IMR-90 (cell line): Measurements from ENCODE around the gene NFATC1. TPM values are rescaled to one million over a fixed set of nuclear protein-coding genes. Genes with fewer than 3 reads are reported as not detected.

Source experiments
- ATAC-seq: fragments of 200-7000 bp; cut with Tn5 transposase; 2 replicates; pipeline ENCODE4 v1.9.1; 2020; ENCODE audit warnings: low read depth, mild to moderate bottlenecking, moderate library complexity
- BruUV-seq: library from RNA; stranded (reverse); fragments of 400-500 nt; replicated peaks from 2 replicates; lab custom pipeline; 2021; lab: Mats Ljungman, UMichigan
- CTCF ChIA-PET: fragments of 300-600 bp; formaldehyde crosslinking; extraction: SDS; loops from one replicate; lab custom pipeline; 2021; ENCODE audit warnings: antibody characterized with exemption; lab: Yijun Ruan, JAX
- POLR2A ChIA-PET: fragments of 300-600 bp; sonication (Branson Sonifier 250); formaldehyde crosslinking; loops from one replicate; lab custom pipeline; 2022; ENCODE audit warnings: antibody characterized with exemption; ENCODE audit not compliant: unreplicated experiment; lab: Charles Lee
- DNase-seq: peaks from one replicate; pipeline ENCODE4 v3.0.0; 2013
- H2AFZ ChIP-seq: replicated peaks from 2 replicates; pipeline ENCODE3; 2013; ENCODE audit warnings: low read length, mild to moderate bottlenecking; ENCODE audit not compliant: poor library complexity
- H2AK5ac ChIP-seq: 2 replicates; pipeline ENCODE4 v1.6.1; 2013; ENCODE audit warnings: low read depth, low read length, inconsistent platforms
- H2AK9ac ChIP-seq: replicated peaks from 2 replicates; pipeline ENCODE3; 2013; ENCODE audit warnings: mild to moderate bottlenecking, low read depth, low read length, moderate library complexity; ENCODE audit not compliant: poor library complexity
- H2BK120ac ChIP-seq: 2 replicates; pipeline ENCODE4 v1.6.1; 2013; ENCODE audit warnings: low read depth, low read length, inconsistent platforms
- H2BK15ac ChIP-seq: 3 replicates; pipeline ENCODE4 v1.6.1; 2013; ENCODE audit warnings: low read depth, low read length, inconsistent platforms
- H2BK20ac ChIP-seq: 2 replicates; pipeline ENCODE4 v1.6.1; 2013; ENCODE audit warnings: low read depth, mild to moderate bottlenecking, inconsistent platforms, low read length, moderate library complexity
- H2BK5ac ChIP-seq: 2 replicates; pipeline ENCODE4 v1.6.1; 2013; ENCODE audit warnings: mild to moderate bottlenecking, low read depth, low read length, inconsistent platforms; ENCODE audit not compliant: poor library complexity, severe bottlenecking
- H3K14ac ChIP-seq: replicated peaks from 2 replicates; pipeline ENCODE4 v1.6.1; 2013; ENCODE audit warnings: low read depth, low read length, inconsistent platforms
- H3K18ac ChIP-seq: 2 replicates; pipeline ENCODE4 v1.6.1; 2013; ENCODE audit warnings: low read depth, low read length, control low read depth
- H3K23ac ChIP-seq: 2 replicates; pipeline ENCODE4 v1.6.1; 2013; ENCODE audit warnings: low read depth, low read length, inconsistent platforms
- H3K27ac ChIP-seq: 2 replicates; pipeline ENCODE4 v1.5.1; 2013; ENCODE audit warnings: mild to moderate bottlenecking, control low read depth, low read length; ENCODE audit not compliant: insufficient read depth
- H3K27me3 ChIP-seq: 2 replicates; pipeline ENCODE4 v1.6.1; 2013; ENCODE audit warnings: low read length; ENCODE audit not compliant: control insufficient read depth, insufficient read depth
- H3K36me3 ChIP-seq: 2 replicates; pipeline ENCODE4 v1.6.1; 2013; ENCODE audit warnings: low read length, mixed read lengths; ENCODE audit not compliant: control insufficient read depth, insufficient read depth
- H3K4ac ChIP-seq: 2 replicates; pipeline ENCODE4 v1.6.1; 2013; ENCODE audit warnings: low read depth, low read length, inconsistent platforms
- H3K4me1 ChIP-seq: 2 replicates; pipeline ENCODE4 v1.6.1; 2013; ENCODE audit warnings: low read length, mixed read lengths; ENCODE audit not compliant: control insufficient read depth, insufficient read depth
- H3K4me2 ChIP-seq: 2 replicates; pipeline ENCODE4 v1.6.1; 2013; ENCODE audit warnings: low read depth, mild to moderate bottlenecking, control low read depth, low read length, moderate library complexity
- H3K4me3 ChIP-seq: 2 replicates; pipeline ENCODE4 v1.5.1; 2013; ENCODE audit warnings: low read depth, mild to moderate bottlenecking, control low read depth, low read length, moderate library complexity; ENCODE audit not compliant: insufficient read depth
- H3K56ac ChIP-seq: 2 replicates; pipeline ENCODE4 v1.6.1; 2013; ENCODE audit warnings: low read length, inconsistent platforms; ENCODE audit not compliant: insufficient read depth; ENCODE audit errors: extremely low read depth
- H3K79me1 ChIP-seq, 2 experiments: 2 replicates each; pipeline ENCODE4 v1.6.1; 2013; ENCODE audit warnings: low read length in 2 of 2, inconsistent platforms in 1 of 2, low read depth in 1 of 2
- H3K9ac ChIP-seq: 2 replicates; pipeline ENCODE4 v1.6.1; 2013; ENCODE audit warnings: low read depth, low read length, control low read depth
- H3K9me1 ChIP-seq: 2 replicates; pipeline ENCODE4 v1.6.1; 2013; ENCODE audit warnings: low read length, inconsistent platforms; ENCODE audit not compliant: insufficient read depth
- H3K9me3 ChIP-seq: 2 replicates; pipeline ENCODE4 v1.6.1; 2013; ENCODE audit warnings: low read length; ENCODE audit not compliant: control insufficient read depth, insufficient read depth
- H4K20me1 ChIP-seq: 2 replicates; pipeline ENCODE4 v1.6.1; 2013; ENCODE audit warnings: low read length, inconsistent platforms; ENCODE audit not compliant: insufficient read depth
- H4K5ac ChIP-seq: 2 replicates; pipeline ENCODE4 v1.6.1; 2013; ENCODE audit warnings: mild to moderate bottlenecking, low read depth, low read length, control low read depth
- H4K8ac ChIP-seq, 2 experiments: 2 replicates each; pipeline ENCODE4 v1.6.1; 2013; ENCODE audit warnings: low read depth in 2 of 2, low read length in 2 of 2, control low read depth in 1 of 2, inconsistent platforms in 1 of 2
- H4K91ac ChIP-seq: 2 replicates; pipeline ENCODE4 v1.6.1; 2013; ENCODE audit warnings: low read depth, low read length, inconsistent platforms; ENCODE audit not compliant: insufficient read depth
- BHLHE40 ChIP-seq: fragments of 150-350 bp; IDR thresholded peaks from 2 replicates; pipeline ENCODE4 v1.6.1; 2016; ENCODE audit warnings: mild to moderate bottlenecking, low read depth, low read length
- CEBPB ChIP-seq: IDR thresholded peaks from 2 replicates; pipeline ENCODE4 v1.6.1; 2012; ENCODE audit warnings: low read depth, low read length, improper control_type of control experiment
- FOS ChIP-seq: fragments of 150-350 bp; IDR thresholded peaks from 2 replicates; pipeline ENCODE4 v1.6.1; 2016; ENCODE audit warnings: low read depth, low read length
- MXI1 ChIP-seq: IDR thresholded peaks from 2 replicates; pipeline ENCODE4 v1.6.1; 2012; ENCODE audit warnings: low read depth, mild to moderate bottlenecking, low read length, moderate library complexity, borderline replicate concordance
- NFE2L2 ChIP-seq: fragments of 150-350 bp; IDR thresholded peaks from 2 replicates; pipeline ENCODE4 v1.6.1; 2016; ENCODE audit warnings: low read depth, mild to moderate bottlenecking, low read length
- RFX5 ChIP-seq: IDR thresholded peaks from 2 replicates; pipeline ENCODE4 v1.8.0; 2012; ENCODE audit warnings: low read depth, mild to moderate bottlenecking, low read length, moderate library complexity
- USF2 ChIP-seq: fragments of 150-350 bp; IDR thresholded peaks from 2 replicates; pipeline ENCODE4 v1.6.1; 2017; ENCODE audit warnings: mild to moderate bottlenecking, antibody characterized with exemption, low read length, low read depth
- WGBS, 2 experiments: methylation state at CpG; one replicate each; pipeline versions ENCODE4 v1.1.5 to v1.1.7; 2013; ENCODE audit warnings: missing lambda C conversion rate in 2 of 2; ENCODE audit not compliant: insufficient read length in 1 of 2; ENCODE audit errors: extremely low coverage in 2 of 2; 5-methylcytosine and 5-hydroxymethylcytosine counted together
- dilution Hi-C: fragments of 300-500 bp; cut with HindIII; formaldehyde crosslinking; loops from one replicate; pipeline ENCODE4 v1.14.3; 2018; ENCODE audit warnings: low sequenced_read_pairs; ENCODE audit not compliant: unreplicated experiment
- in situ Hi-C: fragments of 300-500 bp; cut with MboI; formaldehyde crosslinking; loops from 3 replicates; pipeline ENCODE4 v1.14.3; 2019; ENCODE audit warnings: low sequenced_read_pairs, inconsistent platforms, mixed read lengths
- intact Hi-C: fragments of 100-400 bp; cut with micrococcal nuclease; formaldehyde crosslinking; loops from 2 replicates; pipeline ENCODE4 v1.10.0; 2022
- polyA plus RNA-seq, 3 experiments: library from polyadenylated mRNA; depleted of rRNA; stranded (reverse); fragments of >200 nt; gene quantifications; 2 replicates each; pipeline ENCODE4 v1.2.3, GENCODE V29; 2012; ENCODE audit warnings: low replicate concordance in 1 of 3
- total RNA-seq: library from RNA; depleted of rRNA; stranded (reverse); fragments of >200 nt; gene quantifications from 2 replicates; pipeline ENCODE4 v1.2.3, GENCODE V29; 2012
- TF ChIP-seq, protein P1 (sequence below): fragments of 150-350 bp; IDR thresholded peaks from 2 replicates; pipeline ENCODE4 v1.6.1; 2016; ENCODE audit warnings: low read depth, mild to moderate bottlenecking, low read length, moderate library complexity, borderline replicate concordance

Gene NFATC1
- total and polyA plus RNA-seq, 2 of the 4 experiments (the other 2 are of a cell fraction): 0.36 to 1.8 TPM

GRCh38 chr18:79546781-79547272, 151.1 kb downstream of the NFATC1 start:
- H2AFZ ChIP-seq: no peak overlapping the region
- H4K8ac ChIP-seq: no peak overlapping the region
- H3K27ac ChIP-seq: no peak overlapping the region
- CTCF ChIA-PET: no interaction called here
- H3K18ac ChIP-seq: no peak overlapping the region
- dilution Hi-C loops: no loop called here
- no peaks in the 10 kb centered on the region for H3K36me3 ChIP-seq
- no peaks in the 10 kb centered on the region for H3K9me3 ChIP-seq
- no peak overlapping the region for H3K23ac ChIP-seq
- no peak for DNase-seq
- intact Hi-C loops: no loop called here
- no peaks in the 10 kb centered on the region for H3K9me1 ChIP-seq
- no peak overlapping the region for H3K4me2 ChIP-seq
- H3K4me3 ChIP-seq: no peak overlapping the region
- H3K9ac ChIP-seq: no peak overlapping the region
- no peak overlapping the region for H3K56ac ChIP-seq
- H3K79me1 ChIP-seq: no peaks in the 10 kb centered on the region
- BruUV-seq: no TSS peak
- no peak overlapping the region for H4K5ac ChIP-seq
- H2BK120ac ChIP-seq: no peak overlapping the region
- no peak overlapping the region for H2BK20ac ChIP-seq
- H3K4ac ChIP-seq: no peak overlapping the region
- no peaks in the 10 kb centered on the region for H4K20me1 ChIP-seq
- no peak overlapping the region for H4K91ac ChIP-seq
- H2BK15ac ChIP-seq: no peak overlapping the region
- peaks cover 18% of the 10 kb centered on the region for H3K27me3 ChIP-seq
- H3K14ac ChIP-seq: no peak overlapping the region
- H2AK5ac ChIP-seq: no peak overlapping the region
- in situ Hi-C loops: no loop called here
- TF ChIP-seq NFE2L2 (no peak), FOS (no peak), USF2 (no peak), CEBPB (no peak), MXI1 (no peak), RFX5 (no peak), BHLHE40 (no peak)
- TF ChIP-seq, protein P1, sequence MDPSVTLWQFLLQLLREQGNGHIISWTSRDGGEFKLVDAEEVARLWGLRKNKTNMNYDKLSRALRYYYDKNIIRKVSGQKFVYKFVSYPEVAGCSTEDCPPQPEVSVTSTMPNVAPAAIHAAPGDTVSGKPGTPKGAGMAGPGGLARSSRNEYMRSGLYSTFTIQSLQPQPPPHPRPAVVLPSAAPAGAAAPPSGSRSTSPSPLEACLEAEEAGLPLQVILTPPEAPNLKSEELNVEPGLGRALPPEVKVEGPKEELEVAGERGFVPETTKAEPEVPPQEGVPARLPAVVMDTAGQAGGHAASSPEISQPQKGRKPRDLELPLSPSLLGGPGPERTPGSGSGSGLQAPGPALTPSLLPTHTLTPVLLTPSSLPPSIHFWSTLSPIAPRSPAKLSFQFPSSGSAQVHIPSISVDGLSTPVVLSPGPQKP: no peak
- no peaks in the 10 kb centered on the region for H3K4me1 ChIP-seq
- 44% methylated on average over 8 of the region's 23 CpGs; no CpG with 5 or more reads in 1 of the 2 experiments for WGBS, 2 experiments
- H2AK9ac ChIP-seq: no peak overlapping the region
- POLR2A ChIA-PET: no interaction called here
- ATAC-seq: no peak
- no peak overlapping the region for H2BK5ac ChIP-seq
